GM19438 (cell line): ENCODE results near the gene AUTS2.

ENCODE experiments used
- ATAC-seq: cut with Tn5 transposase; IDR thresholded peaks from one replicate; pipeline ENCODE4 v1.9.1; 2021; ENCODE audit warnings: low read depth; ENCODE audit not compliant: unreplicated experiment

Gene AUTS2

GRCh38 chr7:69912846-69913245, 314.6 kb downstream of the AUTS2 start:
- no peak for ATAC-seq

GRCh38 chr7:69919426-69920111, 321.3 kb downstream of the AUTS2 start:
- ATAC-seq: no peak

GRCh38 chr7:69920797-69921196, 322.5 kb downstream of the AUTS2 start:
- ATAC-seq: no peak

GRCh38 chr7:69922026-69922803, 323.9 kb downstream of the AUTS2 start:
- no peak for ATAC-seq

- no peak for ATAC-seq
These were observed 329.2 kb downstream of the AUTS2 start for GRCh38 chr7:69927461-69927860.

GRCh38 chr7:69928621-69929020, 330.3 kb downstream of the AUTS2 start:
- no peak for ATAC-seq

- ATAC-seq: no peak
These were observed 331.3 kb downstream of the AUTS2 start for GRCh38 chr7:69929622-69930021.

GRCh38 chr7:69932034-69932628, 333.9 kb downstream of the AUTS2 start:
- no peak for ATAC-seq

GRCh38 chr7:69934144-69934903, 336.0 kb downstream of the AUTS2 start:
- ATAC-seq: no peak

- no peak for ATAC-seq
These were observed 336.8 kb downstream of the AUTS2 start for GRCh38 chr7:69935107-69935506.

GRCh38 chr7:69937097-69937496, 338.8 kb downstream of the AUTS2 start:
- ATAC-seq: no peak

GRCh38 chr7:69939317-69939716, 341.0 kb downstream of the AUTS2 start:
- ATAC-seq: no peak

GRCh38 chr7:69941077-69941651, 342.9 kb downstream of the AUTS2 start:
- ATAC-seq: no peak

GRCh38 chr7:69942573-69942972, 344.3 kb downstream of the AUTS2 start:
- ATAC-seq: no peak

- no peak for ATAC-seq
These were observed 348.6 kb downstream of the AUTS2 start for GRCh38 chr7:69946901-69947300.

- no peak for ATAC-seq
These were observed 349.7 kb downstream of the AUTS2 start for GRCh38 chr7:69947998-69948397.

- no peak for ATAC-seq
These were observed 350.8 kb downstream of the AUTS2 start for GRCh38 chr7:69949122-69949521.

GRCh38 chr7:69951458-69951857, 353.2 kb downstream of the AUTS2 start:
- no peak for ATAC-seq

GRCh38 chr7:69953136-69954067, 355.1 kb downstream of the AUTS2 start:
- no peak for ATAC-seq

GRCh38 chr7:69956541-69956940, 358.3 kb downstream of the AUTS2 start:
- ATAC-seq: no peak
